ENCODE data around the gene NANS. TPM values are rescaled to one million over a fixed set of nuclear protein-coding genes. Genes with fewer than 3 reads are reported as not detected.

The NANS gene
- total RNA-seq, 4 donors from 2014 or later = 37.5 to 187 (median 54.8) TPM

DNA sequence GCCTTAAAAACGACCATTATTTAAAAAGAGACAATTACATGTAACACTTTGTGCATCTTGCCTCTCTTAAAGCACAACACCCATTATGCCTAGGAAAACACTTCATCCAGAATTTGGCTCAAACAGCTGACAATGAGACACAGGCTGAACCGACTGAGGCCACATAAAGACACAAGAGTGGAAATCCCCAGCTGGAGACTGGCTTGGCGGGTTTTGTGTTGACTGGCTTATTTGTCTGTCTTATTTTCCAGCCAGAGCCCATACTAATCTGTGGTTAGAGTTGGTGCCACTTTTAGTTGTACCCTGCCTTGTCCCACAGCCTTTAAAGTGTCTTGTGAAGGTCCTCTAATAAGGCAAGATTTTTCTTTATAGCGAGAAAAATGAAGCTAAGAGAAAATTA lies 41.3 kb downstream of the NANS start:
- H3K27me3 ChIP-seq = no peaks in the 10 kb centered on the region
- H3K4me3 ChIP-seq = no peak overlapping the region
- no peaks in the 10 kb centered on the region for H3K36me3 ChIP-seq
- no peaks in the 10 kb centered on the region for H3K4me1 ChIP-seq
- no peaks in the 10 kb centered on the region for H3K9me3 ChIP-seq
- intact Hi-C loops (cut with DNase I; ENCODE audit: low total_unique reads) = no loop called here
- no peak overlapping the region for H3K27ac ChIP-seq
- no peak for DNase-seq
- TF ChIP-seq POLR2A (IDR thresholded peaks at IDR 0.05) = no peak
- TF ChIP-seq, protein P1, sequence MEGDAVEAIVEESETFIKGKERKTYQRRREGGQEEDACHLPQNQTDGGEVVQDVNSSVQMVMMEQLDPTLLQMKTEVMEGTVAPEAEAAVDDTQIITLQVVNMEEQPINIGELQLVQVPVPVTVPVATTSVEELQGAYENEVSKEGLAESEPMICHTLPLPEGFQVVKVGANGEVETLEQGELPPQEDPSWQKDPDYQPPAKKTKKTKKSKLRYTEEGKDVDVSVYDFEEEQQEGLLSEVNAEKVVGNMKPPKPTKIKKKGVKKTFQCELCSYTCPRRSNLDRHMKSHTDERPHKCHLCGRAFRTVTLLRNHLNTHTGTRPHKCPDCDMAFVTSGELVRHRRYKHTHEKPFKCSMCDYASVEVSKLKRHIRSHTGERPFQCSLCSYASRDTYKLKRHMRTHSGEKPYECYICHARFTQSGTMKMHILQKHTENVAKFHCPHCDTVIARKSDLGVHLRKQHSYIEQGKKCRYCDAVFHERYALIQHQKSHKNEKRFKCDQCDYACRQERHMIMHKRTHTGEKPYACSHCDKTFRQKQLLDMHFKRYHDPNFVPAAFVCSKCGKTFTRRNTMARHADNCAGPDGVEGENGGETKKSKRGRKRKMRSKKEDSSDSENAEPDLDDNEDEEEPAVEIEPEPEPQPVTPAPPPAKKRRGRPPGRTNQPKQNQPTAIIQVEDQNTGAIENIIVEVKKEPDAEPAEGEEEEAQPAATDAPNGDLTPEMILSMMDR (IDR thresholded peaks at IDR 0.05) = no peak

DNA sequence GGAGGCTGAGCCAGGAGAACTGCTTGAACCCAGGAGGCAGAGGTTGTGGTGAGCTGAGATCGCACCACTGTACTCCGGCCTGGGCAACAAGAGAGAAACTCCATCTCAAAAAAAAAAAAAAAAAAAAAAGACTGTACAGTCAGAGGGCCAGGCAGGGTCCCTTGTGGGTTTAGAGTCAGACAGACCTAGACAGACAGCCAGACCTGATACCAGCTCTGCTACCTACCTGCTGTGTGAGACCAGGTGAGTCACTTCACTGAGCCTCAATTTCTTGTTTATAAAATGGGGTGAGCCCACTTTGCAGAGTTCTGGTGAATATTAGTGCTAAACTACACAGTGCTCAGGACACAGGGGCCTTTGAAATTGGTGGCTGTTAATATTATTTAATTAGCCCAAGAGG lies 42.8 kb downstream of the NANS start:
- no peaks in the 10 kb centered on the region for H3K4me1 ChIP-seq
- H3K36me3 ChIP-seq = no peaks in the 10 kb centered on the region
- intact Hi-C loops (cut with DNase I; ENCODE audit: low total_unique reads) = no loop called here
- no peak for DNase-seq
- no peak overlapping the region for H3K4me3 ChIP-seq
- no peak overlapping the region for H3K27ac ChIP-seq
- no peaks in the 10 kb centered on the region for H3K9me3 ChIP-seq
- H3K27me3 ChIP-seq = no peaks in the 10 kb centered on the region
- TF ChIP-seq, protein P1 (IDR thresholded peaks at IDR 0.05) = no peak
- no peak for TF ChIP-seq POLR2A (IDR thresholded peaks at IDR 0.05)

DNA sequence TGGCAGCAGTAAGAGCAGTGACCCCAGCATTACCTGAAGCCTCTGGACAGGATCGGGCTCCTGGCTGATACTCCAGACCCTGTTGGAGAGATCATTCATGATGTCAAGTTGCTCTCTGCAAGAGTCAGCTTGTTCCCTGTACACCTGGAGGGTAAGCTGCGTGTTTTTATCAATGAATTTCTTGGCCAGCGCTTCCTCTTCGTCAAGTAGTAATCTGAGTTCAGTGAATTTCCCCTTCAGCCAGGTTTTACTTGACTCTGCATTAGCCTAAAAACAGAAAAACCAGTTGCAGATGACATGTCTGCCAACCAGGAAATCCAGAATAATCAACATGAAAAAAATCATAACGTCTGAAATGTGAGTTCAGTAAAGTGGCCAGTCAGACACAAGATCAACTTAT lies 43.4 kb downstream of the NANS start:
- no peak for DNase-seq
- Histone ChIP-seq H3K27me3 (no peaks in the 10 kb centered on the region), H3K9me3 (no peaks in the 10 kb centered on the region), H3K36me3 (no peaks in the 10 kb centered on the region), H3K4me3 (no peak overlapping the region), H3K4me1 (no peaks in the 10 kb centered on the region), H3K27ac (no peak overlapping the region)
- intact Hi-C loops (cut with DNase I; ENCODE audit: low total_unique reads) = no loop called here
- no peak for TF ChIP-seq POLR2A (IDR thresholded peaks at IDR 0.05)
- TF ChIP-seq, protein P1 (IDR thresholded peaks at IDR 0.05) = no peak

DNA sequence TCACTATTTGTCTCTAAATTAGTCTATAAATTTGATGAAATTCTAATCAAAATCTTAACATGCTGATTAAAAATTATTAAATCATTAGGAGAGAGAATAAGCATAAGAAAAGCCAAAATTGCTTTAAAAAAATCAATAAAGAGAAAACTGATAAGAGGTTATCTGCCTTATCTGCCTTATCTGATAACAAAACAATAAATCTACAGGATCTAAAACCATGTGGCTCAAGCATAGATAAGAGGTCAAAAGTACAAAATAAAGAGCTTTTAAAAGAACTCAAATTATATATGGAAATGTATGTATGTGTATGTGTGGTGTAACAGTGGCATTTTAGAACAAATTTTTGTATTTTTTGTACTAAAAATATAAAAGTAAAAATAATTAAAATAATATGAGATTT lies 43.9 kb downstream of the NANS start:
- no peak for TF ChIP-seq POLR2A (IDR thresholded peaks at IDR 0.05)
- TF ChIP-seq, protein P1 (IDR thresholded peaks at IDR 0.05) = no peak
- H3K27me3 ChIP-seq = no peaks in the 10 kb centered on the region
- H3K27ac ChIP-seq = no peak overlapping the region
- no peak overlapping the region for H3K4me3 ChIP-seq
- no peaks in the 10 kb centered on the region for H3K9me3 ChIP-seq
- intact Hi-C loops (cut with DNase I; ENCODE audit: low total_unique reads) = no loop called here
- H3K36me3 ChIP-seq = no peaks in the 10 kb centered on the region
- no peak for DNase-seq
- no peaks in the 10 kb centered on the region for H3K4me1 ChIP-seq

DNA sequence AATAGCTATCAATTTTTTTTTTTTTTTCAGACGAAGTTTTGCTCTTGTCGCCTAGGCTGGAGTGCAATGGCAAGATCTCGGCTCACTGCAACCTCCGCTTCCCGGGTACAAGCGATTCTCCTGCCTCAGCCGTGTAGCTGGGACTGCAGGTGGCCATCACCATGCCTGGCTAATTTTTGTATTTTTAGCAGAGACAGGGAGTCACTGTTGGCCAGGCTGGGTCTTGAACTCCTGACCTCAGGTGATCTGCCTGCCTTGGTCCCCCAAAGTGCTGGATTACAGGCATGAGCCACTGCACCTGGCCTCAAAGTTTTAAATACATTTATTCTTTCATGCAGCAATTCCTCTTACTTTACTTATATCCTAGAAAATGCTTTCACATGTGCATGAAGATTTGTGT lies 44.9 kb downstream of the NANS start:
- Histone ChIP-seq H3K27me3 (no peaks in the 10 kb centered on the region), H3K9me3 (no peaks in the 10 kb centered on the region), H3K4me3 (no peak overlapping the region), H3K27ac (no peak overlapping the region), H3K4me1 (no peaks in the 10 kb centered on the region), H3K36me3 (no peaks in the 10 kb centered on the region)
- intact Hi-C loops (cut with DNase I; ENCODE audit: low total_unique reads) = no loop called here
- TF ChIP-seq, protein P1 (IDR thresholded peaks at IDR 0.05) = no peak
- no peak for TF ChIP-seq POLR2A (IDR thresholded peaks at IDR 0.05)
- no peak for DNase-seq
